GM12878 (cell line): ENCODE results near the gene GRPEL2.

Experiments
- ATF2 ChIP-seq: IDR thresholded peaks from 2 replicates; pipeline ENCODE4 v1.6.1; 2012; ENCODE audit warnings: low read length, inconsistent platforms
- ATF3 ChIP-seq: IDR thresholded peaks from 2 replicates; pipeline ENCODE4 v1.6.1; 2011; ENCODE audit warnings: low read depth, mild to moderate bottlenecking, low read length, moderate library complexity, borderline replicate concordance; ENCODE audit errors: extremely low read depth
- EZH2 ChIP-seq: IDR thresholded peaks from 2 replicates; pipeline ENCODE4 v1.6.1; 2012; ENCODE audit warnings: low read depth, mild to moderate bottlenecking, control low read depth, inconsistent platforms, low read length, borderline replicate concordance; ENCODE audit not compliant: control insufficient read depth
- MAX ChIP-seq: IDR thresholded peaks from 2 replicates; pipeline ENCODE4 v1.6.1; 2012; ENCODE audit warnings: low read depth, low read length, improper control_type of control experiment
- POLR2A ChIP-seq: IDR thresholded peaks from 2 replicates; pipeline ENCODE4 v1.6.1; 2011; ENCODE audit warnings: low read depth, mild to moderate bottlenecking, low read length
- RAD21 ChIP-seq: IDR thresholded peaks from 2 replicates; pipeline ENCODE4 v1.6.1; 2011; ENCODE audit warnings: mild to moderate bottlenecking, low read depth, low read length, moderate library complexity; ENCODE audit not compliant: insufficient read depth
- RCOR1 ChIP-seq: conservative IDR thresholded peaks from 2 replicates; pipeline ENCODE4 v1.6.1; 2012; ENCODE audit warnings: low read depth, low read length, improper control_type of control experiment
- STAT1 ChIP-seq: fragments of 450-650 bp; conservative IDR thresholded peaks from 2 replicates; pipeline ENCODE4 v1.6.1; 2014; ENCODE audit warnings: antibody characterized with exemption, mild to moderate bottlenecking
- TARDBP ChIP-seq: IDR thresholded peaks from 2 replicates; pipeline ENCODE4 v1.6.1; 2016; ENCODE audit warnings: borderline replicate concordance

- TF ChIP-seq EZH2 (no peak), MAX (no peak), ATF2 (no peak), RCOR1 (no peak), TARDBP (no peak), RAD21 (no peak), ATF3 (no peak), POLR2A (no peak), STAT1 (no peak)
Observed at GRCh38 chr5:149356391-149356790, 11.1 kb downstream of the GRPEL2 start.
